Inferior parietal cortex (tissue), 1 donor: ENCODE results near the gene TJP1.
"Not testable (repeated sequence)": the region's sequence is repeated elsewhere in the genome, so short reads cannot be mapped to it uniquely, and the experiment has no call there.

Experiments
- DNase-seq: peaks from one replicate; pipeline ENCODE4 v3.0.0-alpha.2; 2016; ENCODE audit errors: extremely low spot score

TJP1 gene

DNA sequence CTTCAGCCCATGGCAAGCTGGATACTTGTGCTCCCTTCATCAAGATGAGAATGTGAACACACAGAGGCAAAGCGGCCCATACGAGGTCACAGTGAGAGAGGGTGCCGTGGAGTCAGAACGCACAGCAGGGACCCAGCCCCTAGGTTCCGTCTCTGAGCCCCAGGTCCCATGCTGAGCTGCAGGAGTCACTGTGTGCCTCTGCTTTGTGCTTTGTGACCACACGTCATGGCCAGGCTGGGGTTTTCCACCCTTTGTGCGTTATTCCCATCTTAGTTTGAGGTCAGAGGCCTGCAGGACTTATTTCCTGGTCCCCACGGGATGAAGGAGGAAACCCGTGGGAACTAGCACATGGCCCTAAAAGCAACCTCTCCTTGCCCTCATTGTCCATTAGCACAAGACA lies 140.3 kb downstream of the TJP1 start:
- DNase-seq: no peak

DNA sequence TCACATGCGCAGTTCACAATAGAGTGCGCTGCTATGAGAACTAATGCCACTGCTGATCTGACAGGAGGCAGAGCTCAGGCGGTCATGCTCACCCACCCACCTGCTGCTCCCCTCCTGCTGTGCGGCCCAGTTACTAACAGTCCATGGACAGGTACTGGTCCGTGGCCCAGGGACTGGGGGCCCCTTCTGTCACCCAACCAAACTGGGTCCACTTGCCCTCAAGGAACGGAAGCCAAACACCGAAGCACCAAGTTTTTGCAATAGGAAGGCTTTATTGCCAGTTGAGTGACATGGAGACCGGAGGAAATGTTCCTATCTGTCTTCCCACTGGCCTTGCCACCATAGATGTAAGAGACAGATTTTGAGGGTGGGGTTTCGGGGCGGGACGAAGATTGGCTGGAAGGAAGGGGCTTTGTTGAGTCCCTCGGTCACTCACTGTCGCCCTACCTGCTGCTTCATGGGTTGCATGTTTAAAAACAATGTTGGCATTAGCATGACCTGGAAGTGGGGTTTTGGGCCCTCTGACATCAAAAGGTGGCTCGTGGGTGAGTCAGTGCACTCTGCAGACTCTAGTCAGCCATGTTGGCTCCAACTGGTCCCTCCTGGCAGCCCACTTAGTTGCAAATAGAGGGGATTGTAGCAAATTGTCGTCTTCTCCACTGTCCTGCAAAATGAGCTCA lies 141.0 kb downstream of the TJP1 start:
- no peak for DNase-seq

DNA sequence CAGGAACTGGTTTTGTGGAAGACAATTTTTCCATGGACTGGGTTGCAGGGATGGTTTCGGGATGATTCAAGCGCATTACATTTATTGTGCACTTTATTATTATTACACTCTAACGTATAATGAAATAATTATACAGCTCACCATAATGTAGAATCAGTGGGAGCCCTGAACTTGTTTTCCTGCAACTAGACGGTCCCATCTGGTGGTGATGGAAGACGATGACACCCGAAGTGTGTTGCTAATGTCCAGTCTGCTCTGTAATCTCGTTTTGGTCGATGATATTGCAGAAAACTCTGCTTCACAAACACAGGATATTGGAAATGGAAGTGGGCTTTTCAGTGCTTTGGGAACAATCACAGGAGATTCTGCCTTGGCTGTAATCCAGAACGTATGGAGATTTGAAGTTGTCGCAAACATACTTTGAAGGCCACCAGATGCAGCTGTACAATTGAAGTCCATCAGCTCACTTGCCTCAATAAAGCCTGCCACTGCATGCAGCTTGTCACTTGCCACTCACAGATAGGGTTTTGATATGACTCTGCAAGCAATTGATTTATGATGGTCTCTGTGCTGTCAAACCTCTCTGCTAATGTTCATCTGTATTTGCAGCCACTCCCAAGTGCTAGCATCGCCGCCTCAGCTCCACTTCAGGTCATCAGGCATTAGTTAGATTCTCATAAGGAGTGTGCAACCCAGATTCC lies 141.7 kb downstream of the TJP1 start:
- no peak for DNase-seq

DNA sequence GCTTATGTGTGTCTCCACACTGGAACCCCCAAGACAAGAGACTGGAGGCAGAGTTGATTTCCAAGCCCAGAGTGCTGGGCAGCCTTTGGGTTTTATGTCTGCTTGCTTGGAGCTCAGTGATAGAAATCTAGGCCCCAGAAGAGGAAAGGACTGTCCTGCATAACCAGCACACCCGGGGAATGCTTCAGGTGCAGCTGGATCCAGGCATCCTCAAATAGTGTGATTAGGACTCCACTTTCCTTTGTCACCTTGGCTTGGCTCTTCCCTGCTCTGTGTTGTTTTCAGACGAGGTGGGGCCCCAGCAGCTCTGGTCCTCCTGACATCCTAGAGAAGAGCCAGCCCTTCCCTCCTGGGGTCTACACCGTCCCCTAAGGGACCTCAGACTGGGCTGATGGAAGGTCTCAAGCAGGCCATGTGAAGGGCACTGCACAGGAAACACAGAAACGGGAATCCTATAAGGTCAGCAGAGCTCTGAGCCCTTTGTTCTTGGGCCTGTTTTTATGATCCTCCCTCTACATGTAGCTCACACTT lies 143.7 kb downstream of the TJP1 start:
- DNase-seq: no peak

DNA sequence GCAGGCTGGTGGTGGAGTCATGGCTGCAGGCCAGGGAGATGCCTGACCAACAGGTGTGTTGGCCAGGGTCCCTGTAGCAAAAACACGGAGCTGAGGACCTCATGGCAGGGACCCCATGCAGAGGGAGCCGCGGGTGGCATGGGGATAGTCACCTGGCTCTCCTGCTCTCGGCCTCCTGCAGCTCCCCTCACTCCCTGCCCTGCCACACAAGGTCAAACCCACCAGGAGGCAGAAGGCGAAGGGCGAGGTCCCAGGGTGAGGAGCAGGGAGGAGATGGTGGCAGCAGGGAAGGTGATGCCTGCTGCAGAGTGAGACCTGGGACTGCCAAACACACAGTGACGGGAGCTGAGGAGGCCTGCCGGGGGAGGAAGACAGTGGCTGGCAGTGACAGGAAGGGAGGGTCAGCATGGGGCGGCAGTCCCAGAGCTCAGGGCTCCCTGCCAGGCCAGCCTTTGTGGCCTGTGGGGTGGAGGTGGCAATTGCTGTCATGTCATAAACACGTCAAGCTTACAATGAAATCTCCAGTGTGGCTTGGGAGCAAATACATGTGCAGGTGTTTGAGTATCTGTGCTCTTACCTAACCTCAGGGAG lies 144.3 kb downstream of the TJP1 start:
- DNase-seq: no peak

DNA sequence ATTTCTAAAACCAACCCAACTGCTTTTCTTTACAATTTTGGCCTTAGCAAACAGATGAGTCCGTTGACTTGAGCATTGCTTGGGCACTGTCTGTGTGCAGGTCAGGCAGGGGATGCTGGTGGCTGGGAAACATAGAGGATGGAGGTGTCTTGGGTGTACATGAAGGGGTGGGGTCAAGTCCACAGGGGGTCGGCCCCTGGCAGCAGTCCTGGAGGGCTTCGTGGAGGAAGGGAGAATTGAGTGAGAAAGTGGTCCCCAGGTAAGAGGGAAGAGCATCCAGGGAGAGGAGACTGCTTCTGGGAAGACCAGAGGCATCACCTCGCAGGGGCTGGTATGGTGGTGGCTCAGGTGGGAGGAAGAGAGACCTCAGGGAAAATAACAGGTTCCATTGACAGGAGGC lies 144.8 kb downstream of the TJP1 start:
- DNase-seq: no peak

DNA sequence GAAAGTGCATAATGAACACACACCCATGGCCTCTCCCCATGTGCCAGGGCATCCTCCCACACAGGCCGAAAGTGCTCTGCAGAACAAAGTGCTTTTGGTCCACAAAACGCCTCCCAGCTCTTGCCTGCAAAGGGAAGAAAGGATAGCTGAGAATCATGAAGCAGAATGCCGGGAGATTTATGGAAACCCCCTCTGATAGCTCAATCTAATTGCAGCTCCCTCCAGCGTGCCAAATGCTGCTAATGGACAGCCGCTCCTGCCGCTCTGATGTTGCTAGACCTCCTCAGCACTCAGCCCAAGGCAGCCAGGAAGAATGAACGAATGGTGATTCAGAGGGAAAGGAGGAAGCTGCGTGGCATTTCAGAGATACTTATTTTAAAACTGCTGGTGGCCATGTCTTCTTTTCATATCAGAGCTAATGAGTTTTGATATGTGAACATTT lies 145.3 kb downstream of the TJP1 start:
- DNase-seq: no peak

DNA sequence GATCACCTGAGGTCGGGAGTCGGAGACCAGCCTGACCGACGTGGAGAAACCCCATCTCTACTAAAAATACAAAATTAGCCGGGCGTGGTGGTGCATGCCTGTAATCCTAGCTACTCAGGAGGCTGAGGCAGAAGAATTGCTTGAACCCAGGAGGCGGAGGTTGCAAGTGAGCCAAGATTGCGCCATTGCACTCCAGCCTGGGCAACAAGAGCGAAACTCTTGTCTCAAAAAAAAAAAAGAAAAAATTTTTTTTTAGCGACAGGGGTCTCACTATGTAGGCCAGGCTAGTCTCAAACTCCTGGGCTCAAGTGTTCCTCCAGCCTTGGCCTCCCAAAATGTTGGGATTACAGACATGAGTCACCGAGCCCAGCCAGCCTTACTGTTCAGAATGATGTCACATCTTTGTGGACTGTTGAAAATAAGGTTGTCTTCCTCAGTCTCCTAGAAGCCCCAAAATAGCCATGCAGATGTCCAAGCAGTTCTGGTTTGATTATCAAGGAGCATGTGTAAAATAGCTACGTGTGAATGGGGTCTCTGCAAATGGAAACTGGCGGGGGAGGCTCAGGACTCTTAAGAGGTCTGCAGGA lies 145.8 kb downstream of the TJP1 start:
- DNase-seq: peak; percentile 27

DNA sequence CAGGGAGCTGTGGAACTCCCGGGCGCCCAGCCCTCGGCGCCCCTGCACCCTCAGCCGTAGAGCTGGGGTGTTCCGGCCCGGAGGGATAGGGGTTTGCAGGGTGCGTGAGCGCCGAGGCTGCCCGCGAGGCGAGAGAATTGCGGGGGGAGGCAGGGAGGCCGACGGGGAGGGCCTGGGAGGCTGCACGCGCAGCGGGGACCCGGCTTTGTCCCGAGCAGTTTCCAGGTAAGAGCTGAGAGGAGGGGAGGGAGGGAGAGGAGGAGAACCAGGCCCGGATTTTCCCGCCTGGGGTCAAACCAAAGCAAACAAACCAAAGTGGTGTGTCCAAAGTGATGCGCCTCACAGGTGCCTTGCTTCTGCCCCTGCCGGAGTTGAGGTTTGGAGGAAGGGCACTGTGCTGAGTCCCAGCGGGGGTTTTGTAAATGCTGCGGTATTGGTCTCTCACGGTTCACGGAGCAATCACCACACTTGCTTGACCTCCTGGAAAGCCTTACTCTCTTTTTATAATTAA lies 146.4 kb downstream of the TJP1 start:
- DNase-seq: no peak

DNA sequence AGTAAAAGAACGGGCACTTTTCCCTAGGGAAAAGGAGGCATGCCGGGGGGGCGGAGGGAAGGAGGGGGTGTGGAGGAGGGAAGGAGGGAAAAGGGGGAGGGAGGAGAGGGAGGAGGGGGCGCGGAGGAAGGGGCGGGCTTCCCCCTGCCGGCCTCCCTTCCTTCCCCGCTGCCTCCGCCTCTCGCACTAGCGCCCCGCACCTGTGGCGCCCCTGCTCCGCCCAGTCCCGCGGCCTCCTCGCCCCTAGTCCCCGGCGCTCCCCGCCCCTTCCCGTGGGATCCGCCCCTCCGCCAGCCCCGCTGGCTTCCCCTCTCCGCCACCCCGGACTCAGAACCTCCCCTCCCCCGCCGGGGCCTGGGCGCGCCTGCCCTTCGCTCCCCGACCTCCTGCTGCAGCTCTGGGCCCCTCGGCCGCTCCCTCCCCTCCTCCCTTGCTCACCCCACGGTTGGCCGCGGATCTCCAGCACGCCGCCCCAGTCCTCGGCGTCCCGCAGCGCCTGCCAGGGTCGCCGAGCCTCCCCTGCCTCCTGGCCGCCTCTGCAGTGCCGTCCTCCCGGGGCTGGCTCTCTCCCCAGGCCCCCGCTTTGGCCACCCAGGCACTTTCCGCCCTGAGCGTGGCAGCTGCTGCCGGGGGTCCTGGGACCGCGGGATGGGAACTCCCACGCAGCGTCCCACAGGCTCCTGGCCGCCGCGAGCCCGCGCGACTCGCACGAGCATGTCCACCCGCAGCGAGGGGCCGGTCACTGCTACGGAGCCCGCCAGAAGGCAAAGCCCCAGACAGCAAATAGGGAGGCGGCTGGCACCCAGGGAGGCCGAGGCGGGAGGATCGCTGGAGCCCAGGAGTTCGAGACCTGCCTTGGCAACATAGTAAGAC lies 147.4 kb downstream of the TJP1 start:
- no peak for DNase-seq

DNA sequence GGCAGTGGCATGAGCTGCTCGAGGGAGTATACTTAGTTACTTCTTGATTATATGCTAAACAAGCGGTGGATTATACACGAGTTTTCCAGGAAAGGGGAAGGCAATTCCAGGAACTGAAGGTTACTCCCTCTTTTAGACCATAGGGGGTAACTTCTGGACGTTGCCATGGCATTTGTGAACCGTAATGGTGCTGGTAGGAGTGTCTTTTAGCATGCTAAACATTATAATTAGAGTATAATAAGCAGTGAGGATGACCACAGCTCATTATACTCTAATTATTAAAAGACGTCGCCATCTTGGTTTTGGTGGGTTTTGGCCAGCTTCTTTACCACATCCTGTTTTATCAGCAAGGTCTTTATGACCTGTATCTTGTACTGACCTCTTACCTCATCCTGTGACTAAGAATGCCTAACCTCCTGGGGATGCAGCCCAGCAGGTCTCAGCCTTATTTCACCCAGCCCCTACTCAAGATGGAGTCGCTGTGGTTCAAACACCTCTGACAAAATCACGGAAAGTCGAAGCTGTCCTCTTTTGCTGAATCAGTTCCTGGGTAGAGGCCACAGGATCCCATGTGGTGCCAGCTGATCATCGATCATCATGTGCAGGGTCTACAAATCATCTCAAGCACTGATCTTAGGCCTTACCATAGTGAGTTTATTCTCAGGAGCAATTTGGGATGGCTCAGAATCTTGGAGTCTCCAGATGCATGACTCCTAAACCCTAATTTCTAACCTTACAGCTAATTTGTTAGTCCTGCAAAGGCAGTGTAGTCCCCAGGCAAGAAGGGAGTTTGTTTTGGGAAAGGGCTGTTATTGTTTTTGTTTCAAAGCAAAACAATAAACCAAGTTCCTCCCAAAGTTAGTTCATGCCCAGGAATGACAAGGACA lies 149.1 kb downstream of the TJP1 start:
- no peak for DNase-seq

DNA sequence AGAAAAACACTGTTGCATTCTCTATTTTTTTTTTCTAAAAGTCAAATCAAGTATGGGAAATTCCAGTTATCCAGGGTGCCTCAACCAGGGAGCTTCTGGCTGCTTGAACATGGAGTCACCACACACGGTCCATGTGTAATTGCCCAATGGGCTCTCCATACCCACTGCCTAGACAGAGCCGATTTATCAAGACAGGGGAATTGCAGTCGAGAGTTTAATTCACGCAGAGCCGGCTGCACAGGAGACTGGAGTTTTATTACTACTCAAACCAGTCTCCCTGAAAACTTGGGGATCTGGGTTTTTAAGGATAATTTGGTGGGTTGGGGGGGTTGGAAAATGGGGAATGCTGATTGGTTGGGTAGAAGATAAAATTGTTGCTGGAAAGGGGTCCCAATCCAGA lies 149.8 kb downstream of the TJP1 start:
- DNase-seq: no peak

DNA sequence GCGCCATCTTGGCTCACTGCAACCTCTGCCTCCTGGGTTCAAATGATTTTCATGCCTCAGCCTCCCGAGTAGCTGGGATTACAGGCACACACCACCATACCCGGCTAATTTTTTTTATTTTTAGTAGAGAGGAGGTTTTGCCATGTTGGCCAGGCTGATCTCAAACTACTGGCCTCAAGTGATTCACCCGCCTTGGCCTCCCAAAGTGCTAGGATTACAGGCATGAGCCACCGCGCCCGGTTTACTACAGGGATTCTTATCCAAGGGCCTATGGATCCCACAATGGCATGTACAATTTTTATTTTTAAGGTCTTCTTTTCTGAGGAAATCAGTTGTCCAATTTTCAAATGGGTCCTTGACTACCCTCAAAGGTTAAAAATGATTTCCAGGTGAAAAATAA lies 150.2 kb downstream of the TJP1 start:
- not testable (repeated sequence) for DNase-seq

DNA sequence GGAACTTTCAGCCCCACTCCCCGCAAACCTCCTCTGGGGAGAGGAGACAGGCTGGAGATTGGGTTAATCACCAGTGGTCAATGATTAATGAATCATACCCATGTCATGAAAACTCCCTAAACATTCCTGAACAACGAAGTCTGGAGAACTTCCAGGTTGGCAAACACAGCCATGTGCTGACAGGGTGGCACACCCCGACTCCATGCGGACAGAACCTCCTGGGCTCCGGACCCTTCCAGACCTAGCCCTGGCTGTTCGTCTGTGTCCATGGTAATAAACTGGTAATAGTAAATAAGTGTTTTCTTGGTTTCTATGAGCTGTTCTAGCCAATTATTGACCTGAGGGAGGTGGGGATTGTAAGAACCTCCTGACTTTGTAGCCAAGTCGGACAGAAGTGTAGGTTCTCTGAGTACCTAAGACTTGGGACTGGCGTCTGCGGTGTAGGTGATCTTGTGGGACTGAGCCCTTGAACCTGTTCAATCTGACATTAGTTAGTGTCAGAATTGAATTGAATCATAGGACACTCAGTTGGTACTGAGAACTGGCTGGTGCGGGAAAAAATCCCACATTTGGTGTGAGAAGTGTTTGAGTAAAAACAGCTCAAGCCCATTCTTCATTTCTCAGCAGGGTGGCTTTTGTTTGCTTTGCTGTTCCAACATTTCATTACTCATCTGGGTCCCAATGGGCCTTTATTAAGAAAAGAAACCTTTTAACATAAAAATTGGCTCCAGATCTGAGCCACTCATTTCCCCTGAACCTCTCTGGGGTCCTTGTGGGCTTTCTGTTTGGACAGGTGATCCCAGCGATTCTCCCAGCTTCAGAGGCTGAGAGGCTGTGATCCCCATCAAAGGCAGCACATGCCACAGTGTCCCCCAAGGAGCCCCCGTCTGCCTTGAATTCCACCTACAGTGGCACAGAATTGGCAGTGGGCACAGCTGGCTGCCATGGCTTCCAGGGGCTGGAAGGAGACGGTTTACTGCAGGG lies 151.0 kb downstream of the TJP1 start:
- no peak for DNase-seq

DNA sequence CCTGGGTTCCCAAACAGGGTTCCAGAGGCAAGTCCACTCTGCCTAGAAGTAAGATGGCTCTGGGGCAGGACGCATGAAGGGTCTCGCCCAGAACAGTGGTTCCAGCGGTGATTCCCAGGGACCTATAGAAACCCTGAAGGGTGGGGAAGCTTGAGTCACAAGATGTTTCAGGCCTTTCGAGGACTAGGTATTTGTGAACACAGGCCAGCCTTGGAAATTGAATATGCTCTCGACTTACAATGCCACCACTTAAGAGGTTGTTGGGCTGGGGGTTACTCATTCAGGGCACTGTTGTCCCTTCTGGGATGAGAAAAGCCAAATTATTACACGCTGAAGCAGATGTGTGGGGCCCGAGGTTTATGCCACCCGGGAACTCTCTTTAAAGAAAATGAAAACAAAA lies 152.0 kb downstream of the TJP1 start:
- no peak for DNase-seq

DNA sequence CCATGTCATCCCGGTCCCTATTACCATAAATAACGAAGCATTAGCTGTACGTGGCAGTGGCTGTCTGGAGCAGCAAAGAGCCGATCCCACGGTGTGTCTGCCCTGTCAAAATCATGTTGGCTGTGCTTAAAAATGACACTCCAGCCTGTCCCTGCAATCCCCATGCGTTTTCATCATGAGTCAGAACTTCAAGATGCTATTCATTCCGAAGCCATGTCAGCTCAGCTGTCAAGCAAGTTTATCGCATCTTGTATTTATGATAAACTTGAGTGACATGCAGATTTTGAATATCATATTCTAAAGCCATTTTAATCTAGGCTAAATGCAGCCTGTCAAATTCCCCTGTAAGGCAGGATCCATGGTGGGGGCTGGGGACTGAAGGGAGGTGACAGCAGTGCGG lies 152.4 kb downstream of the TJP1 start:
- DNase-seq: no peak

DNA sequence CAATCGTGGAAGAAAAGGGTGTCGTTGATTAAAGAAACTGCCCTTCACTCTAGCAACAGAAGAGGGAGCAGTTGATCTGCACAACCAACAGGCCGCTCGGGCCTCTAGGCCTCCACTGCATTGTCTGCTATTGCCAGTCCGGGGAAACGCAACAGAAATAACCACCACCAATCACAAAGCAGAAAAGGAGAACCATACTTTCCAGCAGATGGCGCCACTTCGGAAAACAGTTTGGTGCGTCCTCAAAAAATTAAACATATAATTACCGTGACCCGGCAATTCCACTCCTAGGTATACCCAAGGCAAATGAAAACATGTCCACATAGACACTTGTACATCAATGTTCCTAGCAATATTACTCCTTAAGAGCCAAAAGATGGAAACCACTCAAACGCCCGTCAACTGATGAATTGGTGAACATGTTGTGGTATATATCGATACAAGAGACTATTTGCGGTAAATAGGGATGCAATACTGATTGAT lies 154.1 kb downstream of the TJP1 start:
- DNase-seq: peak; percentile 81

DNA sequence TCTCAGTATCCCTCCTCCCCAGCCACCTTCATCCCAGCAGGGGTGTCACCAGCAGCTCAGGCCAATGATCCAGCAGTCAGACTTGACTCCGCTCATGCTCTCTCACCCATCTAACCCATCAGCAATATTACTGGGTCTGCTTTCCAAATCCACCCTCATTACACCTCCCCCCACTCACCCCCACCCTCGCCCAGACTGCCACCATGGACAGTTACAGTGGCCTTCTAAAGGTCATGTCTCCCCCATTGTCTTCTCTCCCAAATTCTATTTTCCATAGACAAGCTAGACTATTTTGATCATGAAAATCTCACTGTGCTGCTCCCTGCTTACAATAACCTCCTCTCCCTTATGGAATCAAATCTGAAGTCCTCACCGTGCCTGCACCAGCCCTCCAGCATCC lies 156.0 kb downstream of the TJP1 start:
- no peak for DNase-seq

DNA sequence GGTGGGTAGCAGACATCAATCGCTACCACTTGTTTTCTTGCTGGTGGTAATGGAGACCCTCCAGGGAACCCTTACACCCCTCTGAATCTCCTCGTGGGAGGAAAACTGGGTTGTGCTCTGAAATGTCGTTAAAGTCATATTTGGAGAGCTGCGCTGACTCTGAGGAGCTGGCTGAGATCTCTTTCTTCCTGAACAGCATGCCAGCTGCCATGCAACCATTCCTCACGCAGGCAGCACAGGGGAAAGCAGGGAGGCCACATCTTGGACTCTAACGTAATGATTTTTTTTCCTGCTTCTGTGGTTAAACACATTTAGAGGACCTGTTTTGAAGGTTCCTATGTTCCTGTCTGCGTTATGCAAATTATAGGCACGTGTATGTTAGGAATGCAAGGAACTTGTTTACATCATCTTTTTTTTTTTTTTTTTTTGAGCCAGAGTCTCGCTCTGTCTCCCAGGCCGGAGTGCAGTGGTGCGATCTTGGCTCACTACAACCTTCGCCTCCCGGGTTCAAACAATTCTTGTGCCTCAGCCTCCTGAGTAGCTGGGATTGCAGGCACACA lies 156.7 kb downstream of the TJP1 start:
- DNase-seq: no peak
